ENCODE results near the gene SPDYE1.
"Not testable (repeated sequence)": the region's sequence is repeated elsewhere in the genome, so short reads cannot be mapped to it uniquely, and the experiment has no call there.

- TF ChIP-seq CTCF (IDR thresholded peaks at IDR 0.05; ENCODE audit: low read depth, low read length, missing input control); SP1 (IDR thresholded peaks at IDR 0.05); YY1 (IDR thresholded peaks at IDR 0.05); MAX (IDR thresholded peaks at IDR 0.05); RAD21 (IDR thresholded peaks at IDR 0.05); REST (IDR thresholded peaks at IDR 0.05); HNF4A (conservative IDR thresholded peaks at IDR 0.05): not testable (repeated sequence)
Measured at GRCh38 chr7:44029433-44029832, 31.7 kb downstream of the SPDYE1 start.
